HCT116 (cell line): ENCODE data around the gene CDH3. TPM values are rescaled to one million over a fixed set of nuclear protein-coding genes. Genes with fewer than 3 reads are reported as not detected.

Source experiments
- ATAC-seq: fragments of 200-7000 bp; cut with Tn5 transposase; 2 replicates; pipeline ENCODE4 v1.9.1; 2020; ENCODE audit warnings: mild to moderate bottlenecking, moderate library complexity
- BruUV-seq: library from RNA; stranded (reverse); fragments of 400-500 nt; replicated peaks from 2 replicates; lab custom pipeline; 2021; lab: Mats Ljungman, UMichigan
- CTCF ChIA-PET: fragments of 300-600 bp; sonication (Branson Sonifier 250); formaldehyde crosslinking; loops from one replicate; lab custom pipeline; 2021; ENCODE audit warnings: antibody characterized with exemption; lab: Charles Lee
- POLR2A ChIA-PET: fragments of 300-600, 350-600 bp; sonication (Branson Sonifier 250); formaldehyde crosslinking; loops from one replicate; lab custom pipeline; 2021; ENCODE audit warnings: antibody characterized with exemption; lab: Charles Lee
- RAD21 ChIA-PET, 2 experiments: fragments of 300-600 bp; sonication (Branson Sonifier 250); formaldehyde crosslinking; loops; one replicate each; lab custom pipeline; 2023; ENCODE audit warnings: low total read pairs in 2 of 2; ENCODE audit not compliant: uncharacterized antibody in 2 of 2, unreplicated experiment in 2 of 2, low non-redundant PET in 1 of 2; lab: Charles Lee
- DNase-seq: peaks from one replicate; pipeline ENCODE4 v3.0.0-alpha.2; 2010; ENCODE audit warnings: low read depth, low spot score
- H2AFZ ChIP-seq: fragments of 200-600 bp; shearing (Covaris generic), sonication (generic); 2 replicates; pipeline ENCODE4 v1.6.1; 2017; ENCODE audit warnings: low read depth, mixed run types, mixed read lengths, antibody characterized with exemption, low read length; ENCODE audit not compliant: poor library complexity, severe bottlenecking
- H3K27ac ChIP-seq: 2 replicates; pipeline ENCODE4 v1.5.1; 2012; ENCODE audit warnings: low read depth, low read length
- H3K27me3 ChIP-seq: fragments of 200-600 bp; sonication (generic); 2 replicates; pipeline ENCODE4 v1.6.1; 2016; ENCODE audit warnings: mixed run types, low read length, mixed read lengths; ENCODE audit not compliant: insufficient read depth
- H3K36me3 ChIP-seq, 2 experiments: fragments of 200-500 bp in 1 of 2; fragments of 200-600 bp in 1 of 2; sonication (Bioruptor generic) in 1 of 2; sonication (generic) in 1 of 2; 2 replicates each; pipeline versions ENCODE4 v1.5.1 to v1.6.1; 2014 to 2016; ENCODE audit warnings: low read length in 2 of 2, inconsistent platforms in 1 of 2, mixed read lengths in 1 of 2, mixed run types in 1 of 2; ENCODE audit not compliant: insufficient read depth in 2 of 2, control insufficient read depth in 1 of 2
- H3K4me1 ChIP-seq, 2 experiments: fragments of 200-600 bp in 1 of 2; sonication (generic) in 1 of 2; 2 replicates each; pipeline versions ENCODE4 v1.5.1 to v1.6.1; 2012 to 2017; ENCODE audit warnings: low read length in 2 of 2, inconsistent platforms in 1 of 2, mild to moderate bottlenecking in 1 of 2, mixed read lengths in 1 of 2, mixed run types in 1 of 2, moderate library complexity in 1 of 2; ENCODE audit not compliant: insufficient read depth in 2 of 2, control insufficient read depth in 1 of 2
- H3K4me2 ChIP-seq: fragments of 200-600 bp; sonication (generic); 2 replicates; pipeline ENCODE4 v1.6.1; 2017; ENCODE audit warnings: mixed run types, low read length, mixed read lengths
- H3K4me3 ChIP-seq, 2 experiments: fragments of 200-600 bp in 1 of 2; sonication (generic) in 1 of 2; replicated peaks in 1 of 2; 2 replicates each; pipeline ENCODE4 v1.5.1; 2011 to 2016; ENCODE audit warnings: low read length in 2 of 2, control low read depth in 1 of 2, low read depth in 1 of 2, mild to moderate bottlenecking in 1 of 2, mixed read lengths in 1 of 2, mixed run types in 1 of 2
- H3K79me2 ChIP-seq: fragments of 200-600 bp; sonication (generic); 2 replicates; pipeline ENCODE4 v1.6.1; 2017; ENCODE audit warnings: mild to moderate bottlenecking, mixed run types, low read length, moderate library complexity, mixed read lengths; ENCODE audit not compliant: insufficient read depth
- H3K9ac ChIP-seq: fragments of 200-600 bp; sonication (generic); 2 replicates; pipeline ENCODE4 v1.6.1; 2016; ENCODE audit warnings: low read length, mixed read lengths
- H3K9me2 ChIP-seq: fragments of 200-600 bp; sonication (generic), shearing (Covaris generic); 2 replicates; pipeline ENCODE4 v1.6.1; 2017; ENCODE audit warnings: mixed run types, mild to moderate bottlenecking, moderate library complexity; ENCODE audit not compliant: insufficient read depth
- H3K9me3 ChIP-seq, 2 experiments: fragments of 200-500 bp in 1 of 2; fragments of 200-600 bp in 1 of 2; sonication (Bioruptor generic) in 1 of 2; sonication (generic) in 1 of 2; 2 replicates each; pipeline ENCODE4 v1.6.1; 2014 to 2017; ENCODE audit warnings: low read length in 2 of 2, mixed read lengths in 2 of 2, inconsistent platforms in 1 of 2, low read depth in 1 of 2, mild to moderate bottlenecking in 1 of 2, mixed run types in 1 of 2, moderate library complexity in 1 of 2; ENCODE audit not compliant: control insufficient read depth in 1 of 2, insufficient read depth in 1 of 2
- H4K20me1 ChIP-seq: fragments of 200-600 bp; sonication (generic), shearing (Covaris generic); 2 replicates; pipeline ENCODE4 v1.6.1; 2017; ENCODE audit warnings: mixed run types, mild to moderate bottlenecking, moderate library complexity; ENCODE audit not compliant: insufficient read depth
- EGR1 ChIP-seq: IDR thresholded peaks from 2 replicates; pipeline ENCODE4 v1.6.1; 2012; ENCODE audit warnings: low read depth
- EZH2 ChIP-seq: fragments of 200-600 bp; sonication (generic); IDR thresholded peaks from 2 replicates; pipeline ENCODE4 v1.6.1; 2017; ENCODE audit warnings: antibody characterized with exemption, mixed run types
- EZH2phosphoT487 ChIP-seq: fragments of 200-600 bp; IDR thresholded peaks from 2 replicates; pipeline ENCODE4 v1.6.1; 2018; ENCODE audit warnings: antibody characterized with exemption, borderline replicate concordance
- FOSL1 ChIP-seq: IDR thresholded peaks from 2 replicates; pipeline ENCODE4 v1.6.1; 2012; ENCODE audit warnings: low read depth
- POLR2AphosphoS5 ChIP-seq: IDR thresholded peaks from 2 replicates; pipeline ENCODE4 v1.6.1; 2011; ENCODE audit warnings: mild to moderate bottlenecking, low read depth, low read length, moderate library complexity
- RAD21 ChIP-seq: IDR thresholded peaks from 2 replicates; pipeline ENCODE4 v1.6.1; 2012; ENCODE audit warnings: low read depth, mild to moderate bottlenecking
- TCF7L2 ChIP-seq: IDR thresholded peaks from 2 replicates; pipeline ENCODE4 v1.7.0; 2011; ENCODE audit warnings: borderline replicate concordance, inconsistent platforms; ENCODE audit not compliant: insufficient read depth, insufficient read length; ENCODE audit errors: extremely low read depth
- YY1 ChIP-seq: IDR thresholded peaks from 2 replicates; pipeline ENCODE4 v1.6.1; 2011; ENCODE audit warnings: low read length, low read depth, moderate library complexity, mild to moderate bottlenecking; ENCODE audit not compliant: insufficient replicate concordance; ENCODE audit errors: extremely low read depth
- ZBTB33 ChIP-seq: IDR thresholded peaks from 2 replicates; pipeline ENCODE4 v1.6.1; 2011; ENCODE audit warnings: mild to moderate bottlenecking, low read length, moderate library complexity; ENCODE audit not compliant: insufficient replicate concordance; ENCODE audit errors: extremely low read depth
- ZFX ChIP-seq: fragments of 450-650 bp; IDR thresholded peaks from 2 replicates; pipeline ENCODE4 v1.6.1; 2017
- intact Hi-C: fragments of 100-400 bp; cut with micrococcal nuclease; formaldehyde crosslinking; loops from 2 replicates; pipeline ENCODE4 v1.10.0; 2022
- total RNA-seq: library from RNA; stranded (reverse); gene quantifications from one replicate; pipeline ENCODE4 v1.2.1, GENCODE V29; 2021; ENCODE audit not compliant: unreplicated experiment
- TF ChIP-seq, protein P1 (sequence below): IDR thresholded peaks from 2 replicates; pipeline ENCODE4 v1.6.1; 2012
- TF ChIP-seq, protein P2 (sequence below): IDR thresholded peaks from 2 replicates; pipeline ENCODE4 v1.6.1; 2012
- TF ChIP-seq, protein P3 (sequence below), 3 experiments: fragments of 200-600 bp in 1 of 3; sonication (generic) in 1 of 3; IDR thresholded peaks in 2 of 3; conservative IDR thresholded peaks in 1 of 3; 2 replicates each; pipeline ENCODE4 v1.5.1; 2012 to 2017; ENCODE audit warnings: low read depth in 2 of 3, low read length in 2 of 3, antibody characterized with exemption in 1 of 3, borderline replicate concordance in 1 of 3, control low read depth in 1 of 3, mild to moderate bottlenecking in 1 of 3, mixed read lengths in 1 of 3, mixed run types in 1 of 3, moderate library complexity in 1 of 3; ENCODE audit not compliant: insufficient read depth in 1 of 3

CDH3 gene
- total RNA-seq, 1 experiment from 2014 or later = 94.7 TPM

- TF ChIP-seq TCF7L2 (no peak), EGR1 (0 out of 2 replicates have a peak, but pooled peaks have one; percentile 28), POLR2AphosphoS5 (peak; percentile 99), EZH2 (no peak)
Measured at GRCh38 chr16:68737046-68737729, 92.1 kb downstream of the CDH3 start, which contains the start of gene CDH1 (continued).

DNA sequence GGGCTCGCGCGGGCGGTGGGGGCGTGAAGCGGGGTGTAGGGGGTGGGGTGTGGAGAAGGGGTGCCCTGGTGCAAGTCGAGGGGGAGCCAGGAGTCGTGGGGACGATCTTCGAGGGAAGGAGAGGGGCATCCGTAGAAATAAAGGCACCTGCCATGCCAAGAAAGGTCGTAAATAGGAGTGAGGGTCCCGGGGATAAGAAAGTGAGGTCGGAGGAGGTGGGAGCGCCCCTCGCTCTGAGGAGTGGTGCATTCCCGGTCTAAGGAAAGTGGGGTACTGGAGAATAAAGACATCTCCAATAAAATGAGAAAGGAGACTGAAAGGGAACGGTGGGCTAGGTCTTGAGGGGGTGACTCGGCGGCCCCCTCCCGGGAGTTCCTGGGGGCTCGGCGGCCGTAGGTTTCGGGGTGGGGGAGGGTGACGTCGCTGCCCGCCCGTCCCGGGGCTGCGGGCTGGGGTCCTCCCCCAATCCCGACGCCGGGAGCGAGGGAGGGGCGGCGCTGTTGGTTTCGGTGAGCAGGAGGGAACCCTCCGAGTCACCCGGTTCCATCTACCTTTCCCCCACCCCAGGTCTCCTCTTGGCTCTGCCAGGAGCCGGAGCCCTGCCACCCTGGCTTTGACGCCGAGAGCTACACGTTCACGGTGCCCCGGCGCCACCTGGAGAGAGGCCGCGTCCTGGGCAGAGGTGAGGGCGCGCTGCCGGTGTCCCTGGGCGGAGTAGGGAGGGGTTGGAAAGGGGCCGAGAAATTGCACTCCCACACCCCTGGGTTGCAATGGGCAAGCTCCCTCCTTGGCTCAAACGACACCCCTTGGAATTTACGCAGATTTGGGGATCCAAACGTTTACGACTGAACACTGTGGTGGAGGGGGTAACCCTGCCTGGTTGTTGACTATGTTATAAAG, 92.9 kb downstream of the CDH3 start:
- H3K9ac ChIP-seq = peak overlapping the region; percentile 85
- peak overlapping the region; percentile 58 for H3K27ac ChIP-seq
- ChIA-PET CTCF (interaction anchor here (1.5 kb wide), 1 partner anchor 147 kb away, joined by 5 read pairs; no protein-coding TSS in a partner anchor), POLR2A (interaction anchor here (1.0 to 1.3 kb wide), 6 partner anchors 9 to 147 kb away, joined by 3 to 6 read pairs (median 4); no protein-coding TSS in a partner anchor), RAD21 (interaction anchor here (1.0 to 1.8 kb wide), 3 partner anchors 31 to 148 kb away, joined by 3 to 6 read pairs (median 4); no protein-coding TSS in a partner anchor)
- H3K4me3 ChIP-seq = peak overlapping the region; percentile 79 to 86
- no peak overlapping the region for H2AFZ ChIP-seq
- DNase-seq (no peak), ATAC-seq (peak; percentile 44)
- peak overlapping the region; percentile 96 for H3K4me2 ChIP-seq
- H4K20me1 ChIP-seq = no peaks in the 10 kb centered on the region
- H3K4me1 ChIP-seq = peaks cover 41 to 52% of the 10 kb centered on the region in 2 experiments
- peaks cover 34% of the 10 kb centered on the region for H3K79me2 ChIP-seq
- BruUV-seq = no TSS peak
- H3K9me2 ChIP-seq = no peaks in the 10 kb centered on the region
- no peaks in the 10 kb centered on the region for H3K27me3 ChIP-seq
- TF ChIP-seq, protein P1, sequence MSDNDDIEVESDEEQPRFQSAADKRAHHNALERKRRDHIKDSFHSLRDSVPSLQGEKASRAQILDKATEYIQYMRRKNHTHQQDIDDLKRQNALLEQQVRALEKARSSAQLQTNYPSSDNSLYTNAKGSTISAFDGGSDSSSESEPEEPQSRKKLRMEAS = peak; percentile 45; the same call in 1 of the 2 replicates
- TF ChIP-seq YY1 (no peak), RAD21 (peak; percentile 69), POLR2AphosphoS5 (peak; percentile 25; the same call in 1 of the 2 replicates), EZH2phosphoT487 (no peak), EGR1 (no peak), ZBTB33 (no peak), ZFX (no peak), FOSL1 (no peak)
- TF ChIP-seq, protein P2, sequence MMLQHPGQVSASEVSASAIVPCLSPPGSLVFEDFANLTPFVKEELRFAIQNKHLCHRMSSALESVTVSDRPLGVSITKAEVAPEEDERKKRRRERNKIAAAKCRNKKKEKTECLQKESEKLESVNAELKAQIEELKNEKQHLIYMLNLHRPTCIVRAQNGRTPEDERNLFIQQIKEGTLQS = no peak
- TF ChIP-seq, protein P3, sequence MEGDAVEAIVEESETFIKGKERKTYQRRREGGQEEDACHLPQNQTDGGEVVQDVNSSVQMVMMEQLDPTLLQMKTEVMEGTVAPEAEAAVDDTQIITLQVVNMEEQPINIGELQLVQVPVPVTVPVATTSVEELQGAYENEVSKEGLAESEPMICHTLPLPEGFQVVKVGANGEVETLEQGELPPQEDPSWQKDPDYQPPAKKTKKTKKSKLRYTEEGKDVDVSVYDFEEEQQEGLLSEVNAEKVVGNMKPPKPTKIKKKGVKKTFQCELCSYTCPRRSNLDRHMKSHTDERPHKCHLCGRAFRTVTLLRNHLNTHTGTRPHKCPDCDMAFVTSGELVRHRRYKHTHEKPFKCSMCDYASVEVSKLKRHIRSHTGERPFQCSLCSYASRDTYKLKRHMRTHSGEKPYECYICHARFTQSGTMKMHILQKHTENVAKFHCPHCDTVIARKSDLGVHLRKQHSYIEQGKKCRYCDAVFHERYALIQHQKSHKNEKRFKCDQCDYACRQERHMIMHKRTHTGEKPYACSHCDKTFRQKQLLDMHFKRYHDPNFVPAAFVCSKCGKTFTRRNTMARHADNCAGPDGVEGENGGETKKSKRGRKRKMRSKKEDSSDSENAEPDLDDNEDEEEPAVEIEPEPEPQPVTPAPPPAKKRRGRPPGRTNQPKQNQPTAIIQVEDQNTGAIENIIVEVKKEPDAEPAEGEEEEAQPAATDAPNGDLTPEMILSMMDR (IDR thresholded peaks at IDR 0.05 in 2 of 3, conservative IDR thresholded peaks at IDR 0.05 in 1 of 3; ENCODE audit: borderline replicate concordance in 1 of 3, insufficient read depth in 1 of 3, low read depth in 2 of 3, low read length in 2 of 3) = peak in 2 of 3 experiments; percentile 15 to 54; a peak in 3 of 6 replicates
- TF ChIP-seq, all 23 proteins: peak for 4
- Histone ChIP-seq H3K9me3 (no peaks in the 10 kb centered on the region), H3K36me3 (peaks cover 0 to 3% of the 10 kb centered on the region in 2 experiments; a peak in 1 of 4 replicates)
- intact Hi-C loops = no loop called here
